SK-N-MC (cell line): ENCODE results near the gene BEGAIN.

Experiments
- DNase-seq: peaks from one replicate; pipeline ENCODE4 v3.0.0-alpha.2; 2011; ENCODE audit warnings: low read depth, low spot score
- H3K27ac ChIP-seq: fragments of 200-600 bp; sonication (generic); 2 replicates; pipeline ENCODE4 v1.5.1; 2016; ENCODE audit warnings: mixed run types
- H3K36me3 ChIP-seq: fragments of 200-600 bp; sonication (generic); 2 replicates; pipeline ENCODE4 v1.6.1; 2017; ENCODE audit warnings: antibody characterized with exemption, low read length, mixed read lengths; ENCODE audit not compliant: insufficient read depth
- H3K4me3 ChIP-seq: fragments of 200-600 bp; sonication (generic); 2 replicates; pipeline ENCODE4 v1.5.1; 2016
- H3K9ac ChIP-seq: fragments of 200-600 bp; sonication (generic); 2 replicates; pipeline ENCODE4 v1.8.0; 2017; ENCODE audit warnings: mixed run types, mixed read lengths; ENCODE audit not compliant: insufficient read length
- H3K9me3 ChIP-seq: fragments of 200-600 bp; sonication (generic); 2 replicates; pipeline ENCODE4 v1.6.1; 2017; ENCODE audit warnings: low read depth, mild to moderate bottlenecking, antibody characterized with exemption, low read length, moderate library complexity, mixed read lengths
- EZH2 ChIP-seq: fragments of 200-600 bp; sonication (generic); IDR thresholded peaks from one replicate; pipeline ENCODE4 v1.6.1; 2017; ENCODE audit warnings: antibody characterized with exemption
- FOXP2 ChIP-seq: optimal IDR thresholded peaks from 2 replicates; pipeline ENCODE3; 2011; ENCODE audit warnings: mild to moderate bottlenecking, moderate library complexity; ENCODE audit not compliant: insufficient read depth; ENCODE audit errors: extremely low read length, control extremely low read depth
- POLR2AphosphoS5 ChIP-seq: IDR thresholded peaks from 2 replicates; pipeline ENCODE4 v1.6.1; 2012; ENCODE audit warnings: mild to moderate bottlenecking, low read depth, low read length, borderline replicate concordance

The BEGAIN gene

GRCh38 chr14:100581228-100582145, 5.7 kb downstream of the BEGAIN start:
- Histone ChIP-seq H3K9me3 (no peaks in the 10 kb centered on the region), H3K9ac (no peak overlapping the region), H3K27ac (no peak overlapping the region), H3K4me3 (no peak overlapping the region), H3K36me3 (no peaks in the 10 kb centered on the region)
- no peak for DNase-seq
- no peak for TF ChIP-seq EZH2

- TF ChIP-seq FOXP2 (no peak), POLR2AphosphoS5 (no peak), EZH2 (no peak)
- Histone ChIP-seq H3K9me3 (no peaks in the 10 kb centered on the region), H3K27ac (no peak overlapping the region), H3K4me3 (no peak overlapping the region), H3K9ac (no peak overlapping the region), H3K36me3 (no peaks in the 10 kb centered on the region)
- no peak for DNase-seq
These were observed 6.6 kb downstream of the BEGAIN start for GRCh38 chr14:100580316-100581227.

- no peak for DNase-seq
- Histone ChIP-seq H3K36me3 (no peaks in the 10 kb centered on the region), H3K27ac (no peak overlapping the region), H3K9ac (no peak overlapping the region), H3K4me3 (no peak overlapping the region), H3K9me3 (no peaks in the 10 kb centered on the region)
- TF ChIP-seq POLR2AphosphoS5 (no peak), EZH2 (no peak), FOXP2 (no peak)
These were observed 8.7 kb downstream of the BEGAIN start for GRCh38 chr14:100578552-100578951.

GRCh38 chr14:100577986-100578431, 9.2 kb downstream of the BEGAIN start:
- H3K9ac ChIP-seq, result no peak overlapping the region
- TF ChIP-seq POLR2AphosphoS5, result no peak
- H3K27ac ChIP-seq, result no peak overlapping the region
- no peaks in the 10 kb centered on the region for H3K9me3 ChIP-seq
- H3K36me3 ChIP-seq, result no peaks in the 10 kb centered on the region
- no peak overlapping the region for H3K4me3 ChIP-seq
- no peak for DNase-seq

- no peaks in the 10 kb centered on the region for H3K36me3 ChIP-seq
- no peak overlapping the region for H3K4me3 ChIP-seq
- no peak overlapping the region for H3K27ac ChIP-seq
- H3K9me3 ChIP-seq, result no peaks in the 10 kb centered on the region
- no peak for TF ChIP-seq FOXP2
- no peak for TF ChIP-seq POLR2AphosphoS5
- TF ChIP-seq EZH2, result no peak
- DNase-seq, result no peak
- H3K9ac ChIP-seq, result no peak overlapping the region
These were observed 9.8 kb downstream of the BEGAIN start for GRCh38 chr14:100577321-100577985.

- no peak for DNase-seq
- Histone ChIP-seq H3K27ac (no peak overlapping the region), H3K9me3 (no peaks in the 10 kb centered on the region), H3K4me3 (no peak overlapping the region), H3K36me3 (no peaks in the 10 kb centered on the region), H3K9ac (no peak overlapping the region)
- no peak for TF ChIP-seq FOXP2
- TF ChIP-seq EZH2, result no peak
- no peak for TF ChIP-seq POLR2AphosphoS5
These were observed 10.8 kb downstream of the BEGAIN start for GRCh38 chr14:100576091-100577085.

- Histone ChIP-seq H3K4me3 (no peak overlapping the region), H3K9me3 (no peaks in the 10 kb centered on the region), H3K27ac (no peak overlapping the region), H3K36me3 (no peaks in the 10 kb centered on the region), H3K9ac (no peak overlapping the region)
- TF ChIP-seq FOXP2 (no peak), POLR2AphosphoS5 (no peak), EZH2 (no peak)
- DNase-seq, result no peak
These were observed 11.8 kb downstream of the BEGAIN start for GRCh38 chr14:100575266-100575995.
